ENCODE data around the gene B3GNT7.
"Not testable (repeated sequence)": the region's sequence is repeated elsewhere in the genome, so short reads cannot be mapped to it uniquely, and the experiment has no call there.

The B3GNT7 gene

GRCh38 chr2:231430437-231430836 is 34.9 kb downstream of the B3GNT7 start:
- not testable (repeated sequence) for DNase-seq

- DNase-seq = no peak
These were observed 36.1 kb downstream of the B3GNT7 start for GRCh38 chr2:231431606-231432005.

GRCh38 chr2:231433990-231434389 is 38.5 kb downstream of the B3GNT7 start:
- no peak for DNase-seq

DNA sequence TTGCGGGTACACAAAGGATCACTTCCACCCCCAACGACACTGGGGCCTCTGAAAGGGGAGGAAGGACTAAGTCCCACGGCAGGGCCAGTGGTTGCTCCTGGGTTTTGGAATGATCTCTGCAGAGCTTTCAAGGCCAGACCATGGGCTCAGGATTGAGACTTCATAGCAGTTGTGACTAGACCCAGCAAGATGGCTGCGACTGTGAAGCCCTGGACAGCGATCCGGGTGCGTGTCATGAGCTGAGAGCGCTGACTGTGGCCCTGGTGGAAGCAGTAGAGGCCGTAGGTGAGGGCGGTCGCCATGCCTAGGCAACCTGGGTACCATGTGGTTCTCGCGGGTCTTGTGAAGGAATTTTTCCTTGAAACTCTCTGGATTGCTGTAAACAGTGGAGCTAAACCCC is 41.4 kb downstream of the B3GNT7 start:
- no peak for DNase-seq

GRCh38 chr2:231449503-231450054 is 54.1 kb downstream of the B3GNT7 start:
- DNase-seq = no peak

GRCh38 chr2:231450548-231450989 is 55.1 kb downstream of the B3GNT7 start:
- DNase-seq = no peak

Data from NCI-H1436 (cell line).